HG02840 (cell line): ENCODE measurements around the gene MEPCE.

Source experiments
- ATAC-seq: cut with Tn5 transposase; IDR thresholded peaks from one replicate; pipeline ENCODE4 v1.9.1; 2021; ENCODE audit warnings: mild to moderate bottlenecking, moderate library complexity, moderate number of reproducible peaks; ENCODE audit not compliant: unreplicated experiment, low FRiP score

Gene MEPCE

GRCh38 chr7:100456562-100456961 lies 26.9 kb downstream of the MEPCE start:
- no peak for ATAC-seq

DNA sequence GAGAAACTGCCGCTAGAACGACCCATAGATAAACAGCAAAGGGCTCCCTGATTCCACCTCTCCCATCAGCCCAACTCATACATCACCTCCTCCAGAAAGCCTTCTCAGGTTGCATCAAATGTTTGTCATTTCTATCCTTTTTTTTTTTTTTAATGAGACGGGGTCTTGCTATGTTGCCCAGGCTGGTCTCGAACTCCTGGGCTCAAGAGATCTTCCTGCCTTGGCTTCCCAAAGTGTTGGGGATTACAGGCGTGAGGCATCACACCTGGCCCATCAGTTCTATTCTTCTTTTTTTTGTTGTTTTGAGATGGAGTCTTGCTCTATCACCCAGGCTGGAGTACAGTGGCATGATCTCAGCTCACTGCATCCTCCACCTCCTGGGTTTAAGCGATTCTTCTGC lies 27.4 kb downstream of the MEPCE start:
- ATAC-seq = no peak

DNA sequence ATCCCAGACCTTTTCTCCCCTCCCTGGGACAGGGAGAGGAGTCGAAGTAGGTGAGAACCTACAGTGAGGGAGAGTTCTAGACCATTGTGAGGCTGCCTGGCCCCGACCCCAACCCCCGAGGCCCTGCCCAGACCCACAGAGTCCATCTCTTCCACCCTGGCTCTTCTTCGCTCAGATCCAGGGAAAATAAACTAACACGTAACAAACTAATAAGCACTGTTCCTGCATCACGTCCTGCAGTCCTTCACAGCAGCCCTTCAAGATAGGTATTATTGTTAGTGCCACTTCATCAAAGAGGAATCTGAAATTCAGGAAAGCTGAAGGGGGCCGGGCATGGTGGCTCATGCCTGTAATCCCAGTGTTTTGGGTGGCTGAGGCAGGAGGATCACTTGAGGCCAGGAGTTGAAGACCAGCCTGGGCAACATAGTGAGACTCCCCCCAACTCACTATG lies 34.6 kb downstream of the MEPCE start, which contains the start of gene SPACDR:
Gene SPACDR, minus strand, starts transcription at position 51 of the 451 bp plus-strand sequence. CDS start 235 bp downstream, outside the sequence.
- no peak for ATAC-seq

DNA sequence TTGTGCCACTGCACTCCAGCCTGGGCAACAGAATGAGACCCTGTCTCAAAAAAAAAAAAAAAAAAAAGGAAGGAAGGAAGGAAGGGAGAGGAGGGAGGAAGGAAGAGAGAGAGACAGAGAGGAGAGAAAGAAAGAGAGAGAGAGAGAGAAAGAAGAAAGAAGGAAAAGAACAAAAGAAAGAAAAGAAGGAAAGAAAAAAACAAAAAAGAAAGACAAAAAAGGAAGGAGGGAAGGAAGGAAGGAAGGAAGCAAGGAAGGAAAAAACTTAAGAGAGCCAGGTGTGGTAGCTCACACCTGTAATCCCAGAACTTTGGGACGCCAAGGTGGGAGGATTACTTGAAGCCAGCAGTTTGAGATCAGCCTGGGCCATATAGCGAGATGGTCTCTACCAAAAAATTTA lies 35.2 kb downstream of the MEPCE start:
- ATAC-seq = no peak

DNA sequence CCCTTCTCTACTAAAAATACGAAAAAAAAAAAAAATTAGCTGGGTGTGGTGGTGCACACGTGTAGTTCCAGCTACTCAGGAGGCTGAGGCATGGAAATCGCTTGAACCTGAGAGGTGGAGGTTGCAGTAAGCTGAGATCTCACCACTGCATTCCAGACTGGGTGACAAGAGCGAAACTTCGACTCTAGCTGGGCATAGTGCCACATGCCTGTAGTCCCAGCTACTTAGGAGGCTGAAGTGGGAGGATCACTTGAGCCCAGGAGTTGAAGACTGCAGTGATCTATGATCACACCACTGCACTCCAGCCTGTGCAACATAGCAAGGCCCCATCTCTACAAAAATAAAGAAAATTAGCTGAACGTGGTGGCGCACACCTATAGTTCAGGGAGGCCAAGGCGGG lies 35.7 kb downstream of the MEPCE start:
- ATAC-seq = no peak

DNA sequence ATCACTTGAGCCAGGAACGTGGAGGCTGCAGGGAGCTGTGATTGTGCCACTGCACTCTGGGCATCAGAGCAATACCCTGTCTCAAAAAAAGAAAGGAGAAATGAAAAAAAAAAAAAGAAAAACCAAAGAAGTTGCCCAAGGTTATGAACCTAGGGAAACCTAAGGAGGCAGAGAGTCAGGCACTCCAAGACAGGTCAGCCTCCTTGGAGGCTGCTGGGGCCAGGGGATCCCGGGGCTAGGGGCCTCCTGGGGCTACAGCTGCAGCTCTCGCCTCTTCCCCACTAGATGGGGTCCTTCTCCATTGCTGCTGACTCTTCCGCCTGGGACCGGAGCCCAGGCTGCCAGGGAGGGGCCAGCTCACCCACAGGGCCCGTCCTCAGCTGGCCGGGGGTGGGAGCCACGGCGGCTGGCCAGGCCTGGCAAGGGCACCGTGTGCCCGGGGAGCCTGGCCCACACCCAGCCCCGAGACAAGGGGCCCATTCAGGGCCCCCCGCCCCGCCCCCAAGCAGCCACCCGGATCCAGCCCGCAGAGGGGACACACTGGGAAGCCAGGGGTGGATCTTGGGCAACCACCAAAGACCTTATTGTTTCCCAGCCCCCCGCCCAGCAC lies 36.2 kb downstream of the MEPCE start:
- no peak for ATAC-seq

DNA sequence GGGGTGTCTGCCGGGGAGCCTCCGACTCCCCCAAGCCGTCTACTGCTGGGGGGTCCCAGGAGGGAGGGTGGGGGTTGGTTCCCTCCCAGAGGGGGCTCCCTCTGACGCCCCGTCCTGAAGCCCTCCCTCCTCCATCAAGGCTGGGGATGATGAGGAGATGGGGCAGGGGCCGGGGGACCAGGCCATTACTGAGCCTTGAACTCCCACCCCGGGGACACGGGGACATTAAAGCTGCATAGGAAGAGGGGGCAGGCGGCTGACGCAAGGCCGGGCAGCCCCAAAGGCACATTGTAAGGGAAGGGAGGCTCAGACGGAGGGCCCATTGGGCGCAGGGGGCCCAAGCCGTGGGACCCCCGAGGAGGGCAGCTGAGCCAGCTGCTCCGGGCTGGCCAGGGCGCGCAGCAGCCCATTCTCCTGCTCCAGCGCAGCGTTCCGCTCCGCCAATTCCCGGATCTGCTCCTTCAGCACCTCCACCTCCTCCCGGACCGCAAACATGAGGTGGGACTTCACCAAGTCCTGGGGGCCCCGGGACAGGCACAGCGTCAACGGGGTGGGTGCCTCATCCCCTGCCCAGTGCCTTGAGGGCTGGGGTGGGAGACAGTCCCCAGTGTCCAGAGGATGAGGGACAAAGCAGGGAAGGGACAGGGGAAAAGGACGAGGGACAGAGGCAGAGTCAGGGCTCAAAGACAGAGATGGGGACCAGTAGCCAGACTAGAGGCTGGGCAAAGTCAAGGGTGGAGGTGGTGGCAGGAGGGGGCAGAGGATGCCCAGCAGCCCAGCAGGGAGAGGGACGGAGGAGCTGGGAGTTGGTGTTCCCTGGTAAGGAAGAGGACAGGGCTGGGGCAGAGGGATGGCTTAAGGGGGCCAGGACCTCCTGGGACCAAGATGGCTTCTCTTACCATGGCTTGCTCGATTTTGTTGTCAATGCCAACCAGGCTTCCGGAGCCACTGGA lies 37.3 kb downstream of the MEPCE start:
- ATAC-seq = no peak

DNA sequence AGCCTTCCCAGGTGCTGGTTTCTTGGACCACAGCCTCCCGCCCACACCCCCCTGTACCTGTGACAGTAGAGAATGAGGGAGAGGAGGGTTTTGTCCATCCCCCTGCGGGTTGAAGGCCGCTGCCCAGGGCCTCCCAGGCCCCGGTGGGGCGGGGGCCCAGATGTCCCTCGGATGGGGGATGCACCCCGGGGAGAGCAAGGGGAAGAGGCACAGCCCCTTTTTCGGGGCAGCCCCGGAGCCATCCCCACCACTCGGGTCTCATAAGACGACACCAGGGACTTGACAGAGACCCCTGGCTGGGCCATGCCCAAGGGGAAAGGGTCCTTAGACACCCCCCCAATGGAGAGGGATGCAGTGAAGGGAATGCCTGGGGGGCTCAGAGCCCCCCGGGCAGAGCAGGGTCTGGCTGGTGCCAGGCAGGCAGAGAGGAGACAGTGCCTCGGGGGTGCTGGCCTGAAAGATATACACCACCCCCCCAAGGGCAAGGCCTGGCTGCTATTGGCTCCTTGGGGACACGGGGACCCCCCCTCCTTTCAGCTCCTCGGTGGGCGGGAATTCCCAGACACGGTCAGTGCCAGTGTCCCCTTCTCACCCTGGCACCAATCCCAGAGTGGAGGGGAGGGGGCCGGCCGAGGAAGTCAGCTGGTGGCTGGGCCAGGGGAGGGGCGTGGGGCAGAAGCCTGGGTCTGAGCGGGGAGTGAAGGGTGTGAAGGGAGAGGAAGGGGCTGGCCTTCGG lies 38.2 kb downstream of the MEPCE start:
- ATAC-seq = no peak

- ATAC-seq = no peak
Measured at GRCh38 chr7:100469227-100470044, 39.8 kb downstream of the MEPCE start.

DNA sequence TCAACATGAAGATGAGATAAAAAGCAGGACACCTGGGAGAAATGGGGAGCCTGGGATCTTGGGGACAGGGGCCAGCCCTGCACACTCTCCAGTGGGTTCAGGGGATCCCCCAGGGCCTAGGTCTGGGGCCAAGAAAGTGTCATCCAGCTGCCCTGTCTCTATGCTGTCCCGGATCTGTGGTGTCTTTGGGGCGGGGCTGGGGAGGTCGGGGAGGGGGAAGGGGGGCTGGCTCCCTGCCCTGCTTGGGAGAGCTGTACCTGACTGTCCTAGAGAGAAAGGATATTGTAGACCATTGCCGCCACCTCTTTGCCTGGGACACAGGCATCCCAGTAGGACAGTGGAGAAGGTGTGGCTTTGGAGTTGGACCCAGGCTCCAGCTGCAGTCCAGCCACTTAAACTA lies 41.4 kb downstream of the MEPCE start:
- no peak for ATAC-seq

DNA sequence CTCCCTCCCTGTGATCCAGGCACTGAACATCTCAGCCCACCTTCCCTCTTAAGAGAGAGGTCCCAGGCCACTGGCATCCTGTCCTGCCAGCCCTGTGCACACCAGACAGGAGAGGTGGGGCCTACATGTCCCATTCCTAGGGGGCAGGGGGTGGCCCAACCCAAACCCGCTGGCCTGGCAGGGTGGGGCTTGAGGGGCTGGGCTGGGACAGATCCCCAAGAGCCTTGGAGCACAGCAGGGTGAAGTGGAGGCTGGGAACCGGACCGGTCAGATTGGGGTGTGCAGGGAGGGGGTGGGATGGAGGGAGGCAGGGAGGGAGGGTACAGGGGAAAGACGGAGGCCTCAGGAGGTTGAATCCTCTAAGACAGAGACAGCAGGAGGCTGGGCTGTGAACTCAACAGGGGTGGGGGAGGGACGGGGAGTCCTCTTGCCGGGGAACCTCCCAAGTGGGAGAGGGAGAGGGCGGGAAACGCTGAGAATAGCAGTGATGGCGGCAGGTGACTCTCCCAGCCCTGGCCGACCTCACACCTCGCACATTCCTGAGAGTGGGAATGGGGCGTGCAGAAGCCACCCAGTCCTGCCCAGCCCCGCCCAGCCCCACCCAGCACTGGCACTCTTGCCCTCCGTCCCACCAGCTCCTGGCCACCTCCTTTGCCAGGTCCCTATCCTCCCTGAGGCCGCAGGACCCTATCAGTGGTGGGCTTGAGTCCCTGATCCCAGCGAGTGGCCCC lies 42.7 kb downstream of the MEPCE start:
- no peak for ATAC-seq

GRCh38 chr7:100472854-100473499 lies 43.3 kb downstream of the MEPCE start:
- no peak for ATAC-seq

GRCh38 chr7:100475549-100475948 lies 45.9 kb downstream of the MEPCE start:
- no peak for ATAC-seq

GRCh38 chr7:100476101-100476780 lies 46.6 kb downstream of the MEPCE start:
- no peak for ATAC-seq

DNA sequence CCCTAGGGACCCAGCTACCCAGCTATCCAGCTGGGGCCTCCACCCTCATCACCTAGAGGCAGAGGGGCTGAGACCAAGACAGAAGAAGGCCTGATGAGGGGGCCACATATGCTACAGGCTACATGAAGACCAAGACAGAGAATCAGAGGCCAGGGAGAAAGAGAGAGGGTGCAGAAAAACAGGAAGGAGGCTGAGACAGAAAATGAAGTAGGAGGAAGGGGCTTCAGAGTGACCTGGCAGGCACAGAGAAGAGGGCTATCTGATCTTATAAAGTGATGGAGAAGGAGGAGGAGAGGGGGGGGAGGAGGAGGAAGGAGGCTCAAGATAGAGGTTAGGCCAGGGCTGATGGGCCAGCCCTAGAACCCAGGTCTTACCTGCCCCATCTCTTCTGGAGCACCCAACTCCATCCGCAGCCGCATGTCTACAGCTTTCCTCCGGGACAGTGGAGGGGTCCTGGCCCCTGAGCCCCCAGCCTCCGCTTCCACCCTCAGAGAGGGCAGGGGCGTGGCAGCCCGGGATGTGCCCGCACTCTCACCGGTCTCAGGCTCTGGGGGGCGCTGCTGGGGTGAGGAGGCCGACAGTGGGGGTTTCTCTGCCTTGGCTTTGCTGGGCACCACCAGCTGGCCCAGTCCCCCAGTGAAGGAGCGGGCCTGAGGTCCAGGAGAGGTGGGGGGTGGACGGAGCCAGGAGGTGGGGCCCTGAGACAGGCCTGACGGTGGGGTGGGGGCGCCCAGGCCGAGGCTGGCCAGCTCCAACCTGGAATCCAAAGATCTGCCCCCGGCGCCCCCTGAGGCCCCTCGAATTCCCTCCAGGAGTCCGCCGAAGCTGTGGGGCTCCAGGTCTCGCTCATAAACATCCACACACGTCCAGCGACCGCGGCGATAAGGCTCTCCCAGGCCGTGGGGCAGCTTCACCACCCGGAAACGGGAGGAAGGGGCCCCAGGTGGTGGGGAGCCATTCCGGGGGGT lies 47.6 kb downstream of the MEPCE start:
- ATAC-seq = no peak

DNA sequence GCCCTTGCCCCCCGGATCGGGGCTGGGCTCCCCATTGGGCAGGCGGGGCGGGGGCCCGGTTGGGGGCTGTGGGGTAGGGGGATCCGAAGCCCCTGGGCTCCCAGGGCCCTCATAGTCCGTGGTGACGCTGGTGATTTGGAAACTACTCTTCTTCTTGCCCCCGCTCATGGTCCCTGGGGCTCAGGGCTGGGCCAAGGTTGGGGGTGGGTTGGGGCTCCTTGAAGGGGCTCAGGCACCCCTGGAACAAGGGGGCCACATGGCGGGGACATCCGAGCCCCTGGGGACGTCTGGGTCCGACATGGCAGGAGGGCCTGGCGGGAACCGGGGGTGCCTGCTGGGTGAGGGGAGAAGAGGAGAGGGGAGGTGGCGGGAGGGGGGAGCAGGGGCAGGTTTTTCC lies 48.2 kb downstream of the MEPCE start:
- no peak for ATAC-seq

DNA sequence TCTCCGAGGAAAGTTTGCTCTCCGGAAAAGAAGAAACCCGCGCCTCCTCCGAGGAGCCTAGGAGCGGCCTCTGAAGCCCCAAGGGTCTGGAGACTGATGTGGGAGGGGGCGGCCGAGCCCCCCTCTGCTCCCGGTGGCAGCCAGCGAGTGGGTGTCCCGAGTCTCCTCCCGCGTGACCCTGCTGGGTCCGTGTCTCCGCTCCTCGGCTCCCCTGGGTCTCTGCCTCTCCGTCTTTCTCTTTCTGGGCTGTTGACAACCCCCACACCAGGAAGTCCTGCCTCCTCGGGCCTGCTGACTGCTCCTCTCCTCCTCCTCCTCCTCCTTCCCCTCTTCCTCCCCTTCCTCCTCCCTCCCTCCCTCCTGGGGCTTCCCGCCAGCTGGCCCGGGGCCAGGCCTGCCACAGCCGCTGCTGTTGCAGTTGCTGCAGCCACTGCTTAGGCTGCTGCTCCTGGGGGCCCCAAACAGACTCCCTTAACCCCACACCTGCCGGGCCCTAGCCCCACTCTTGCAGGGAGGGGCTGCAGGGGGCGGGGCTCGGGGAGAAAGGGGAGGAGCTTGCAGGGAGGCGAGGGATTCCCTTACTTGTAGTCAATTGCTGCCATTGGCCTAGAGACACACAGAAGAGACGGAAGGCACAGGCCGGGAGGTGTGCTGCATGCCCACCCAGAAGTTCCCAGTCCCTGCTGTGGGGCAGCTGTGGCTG lies 49.5 kb downstream of the MEPCE start, which contains the start of gene TSC22D4:
Gene TSC22D4, minus strand, starts transcription at position 257 of the 703 bp plus-strand sequence. CDS start 1,176 bp downstream, outside the sequence.
- ATAC-seq = peak; percentile 47
